NCI-H2171 (cell line): ENCODE results near the gene KLHDC10.
"Not testable (repeated sequence)": the region's sequence is repeated elsewhere in the genome, so short reads cannot be mapped to it uniquely, and the experiment has no call there.

Source experiments
- DNase-seq: peaks from one replicate; lab custom pipeline; 2025; lab: John Stamatoyannopoulos, UW

The KLHDC10 gene

DNA sequence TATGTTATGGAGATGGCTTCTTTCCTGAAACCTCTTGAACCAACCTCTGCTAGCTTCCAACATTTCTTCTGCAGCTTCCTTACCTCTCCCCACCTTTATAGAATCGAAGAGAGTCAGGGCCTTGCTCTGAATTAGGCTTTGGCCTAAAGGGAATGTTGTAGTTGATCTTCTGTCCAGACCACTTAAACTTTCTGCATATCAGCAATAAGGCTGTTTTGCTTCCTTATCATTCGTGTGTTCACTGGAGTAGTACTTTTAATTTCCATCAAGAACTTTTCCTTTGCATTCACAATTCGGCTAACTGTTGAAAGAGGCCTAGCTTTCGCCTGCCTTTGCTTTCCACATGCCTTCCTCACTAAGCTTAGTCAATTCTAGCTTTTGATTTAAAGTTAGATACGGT lies 48.0 kb downstream of the KLHDC10 start:
- no peak for DNase-seq

DNA sequence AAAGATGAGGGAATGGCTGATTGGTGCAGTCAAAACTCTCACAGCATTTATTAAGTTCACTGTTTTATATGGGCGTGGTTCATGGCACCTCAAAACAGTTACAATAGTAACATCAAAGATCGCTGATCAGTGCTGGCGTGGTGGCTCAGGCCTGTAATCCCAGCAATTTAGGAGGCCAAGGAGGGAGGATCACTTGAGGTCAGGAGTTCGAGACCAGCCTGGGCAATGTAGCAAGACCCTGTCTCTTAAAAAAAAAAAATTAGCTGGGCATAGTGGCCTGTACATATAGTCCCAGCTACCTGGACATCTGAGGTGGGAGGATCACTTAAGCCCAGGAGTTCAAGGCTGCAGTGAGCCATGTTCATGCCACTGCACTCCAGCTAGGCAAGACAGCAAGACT lies 48.5 kb downstream of the KLHDC10 start:
- DNase-seq: no peak

DNA sequence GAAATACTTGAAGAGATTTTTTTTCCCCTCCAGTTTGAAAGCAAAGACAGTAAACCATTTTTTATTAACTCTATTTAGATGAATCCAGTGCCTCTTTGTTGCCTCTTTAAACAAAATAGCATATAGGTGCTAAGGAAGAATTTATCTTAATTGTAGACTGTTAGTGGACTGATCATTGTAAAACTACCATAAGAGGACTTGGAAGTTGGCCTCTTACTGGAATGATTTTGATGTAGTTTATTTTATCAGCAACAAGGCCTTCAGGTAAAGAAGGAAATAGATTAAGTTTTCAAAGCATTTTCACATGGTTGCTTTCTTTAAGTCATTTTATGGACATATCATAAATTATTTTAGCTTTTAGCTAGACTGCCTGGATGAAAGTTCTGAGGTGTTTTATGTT lies 53.2 kb downstream of the KLHDC10 start:
- no peak for DNase-seq

DNA sequence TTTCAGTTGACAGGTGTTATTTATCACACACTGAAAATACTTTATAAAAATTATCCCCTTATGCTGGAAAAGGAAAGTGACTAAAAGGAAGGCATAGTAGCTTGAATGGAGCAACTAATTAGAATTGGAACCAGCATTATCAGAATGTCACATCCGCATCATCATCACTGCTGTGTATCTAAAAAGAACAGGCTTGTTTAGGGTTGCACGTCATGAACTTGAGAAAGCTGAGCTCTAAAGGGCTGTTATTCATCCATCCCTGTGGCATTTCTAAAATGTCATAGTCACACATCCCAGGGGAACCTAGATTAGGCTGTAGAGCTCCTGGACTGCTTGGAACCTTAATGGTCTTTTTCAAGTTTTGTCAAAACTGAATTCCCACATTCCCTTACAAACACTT lies 54.4 kb downstream of the KLHDC10 start:
- no peak for DNase-seq

DNA sequence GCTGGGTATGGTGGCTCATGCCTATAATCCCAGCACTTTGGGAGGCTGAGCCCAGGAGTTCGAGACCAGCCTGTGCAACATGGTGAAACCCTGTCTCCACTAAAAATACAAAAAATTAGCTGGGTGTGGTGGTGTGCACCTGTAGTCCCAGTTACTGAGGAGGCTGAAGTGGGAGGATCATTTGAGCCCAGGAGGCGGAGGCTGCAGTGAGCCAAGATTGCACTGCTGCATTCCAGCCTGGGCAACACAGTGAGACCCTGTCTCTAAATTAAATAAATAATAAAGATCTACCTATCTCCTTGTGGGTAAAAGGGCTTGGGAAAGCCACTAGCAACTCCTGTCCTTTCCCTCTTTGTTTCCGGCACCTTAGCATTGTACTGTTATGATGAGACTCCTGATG lies 56.5 kb downstream of the KLHDC10 start:
- DNase-seq: not testable (repeated sequence)

DNA sequence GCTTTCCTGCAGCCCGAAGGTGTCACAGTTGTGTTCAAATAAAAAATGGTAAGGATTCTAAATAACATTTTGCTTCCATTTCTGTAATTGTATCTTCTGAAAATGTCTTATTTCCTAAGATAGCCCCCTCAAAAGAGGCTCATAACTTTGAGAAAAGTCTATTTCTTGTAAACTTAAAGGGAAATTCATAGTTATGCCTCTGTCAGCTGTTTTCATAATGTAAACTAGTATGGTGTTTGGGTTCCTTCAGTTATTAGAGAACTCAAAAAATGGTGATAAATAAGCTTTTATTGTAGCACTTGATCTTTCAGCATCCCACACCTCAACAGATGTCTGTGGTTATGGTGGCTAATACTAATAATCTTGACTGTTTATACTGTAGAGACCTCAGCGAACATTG lies 57.1 kb downstream of the KLHDC10 start:
- no peak for DNase-seq

DNA sequence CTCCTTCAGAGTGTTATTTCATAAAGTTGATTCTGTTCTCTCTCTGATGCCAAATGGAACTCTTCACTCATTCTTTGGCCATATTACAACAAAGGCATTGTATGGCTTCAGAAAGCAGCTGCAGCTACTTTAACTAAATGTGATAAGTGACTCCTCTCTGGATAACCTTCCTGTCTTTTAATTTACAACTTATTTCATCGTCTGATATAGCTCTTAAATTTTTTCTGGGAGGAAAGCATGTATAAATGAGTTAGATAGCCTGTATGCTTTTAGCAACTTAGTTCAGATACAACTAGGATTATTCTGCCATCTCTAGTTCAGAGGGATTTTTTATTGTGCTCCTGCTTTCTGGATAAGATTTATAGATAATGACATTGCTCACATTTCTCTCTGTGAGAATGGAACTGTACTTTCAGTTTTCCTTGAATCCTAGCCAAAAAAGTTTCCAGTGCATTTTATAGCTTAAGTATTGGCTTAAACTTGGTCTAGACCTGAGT lies 57.5 kb downstream of the KLHDC10 start:
- DNase-seq: no peak

DNA sequence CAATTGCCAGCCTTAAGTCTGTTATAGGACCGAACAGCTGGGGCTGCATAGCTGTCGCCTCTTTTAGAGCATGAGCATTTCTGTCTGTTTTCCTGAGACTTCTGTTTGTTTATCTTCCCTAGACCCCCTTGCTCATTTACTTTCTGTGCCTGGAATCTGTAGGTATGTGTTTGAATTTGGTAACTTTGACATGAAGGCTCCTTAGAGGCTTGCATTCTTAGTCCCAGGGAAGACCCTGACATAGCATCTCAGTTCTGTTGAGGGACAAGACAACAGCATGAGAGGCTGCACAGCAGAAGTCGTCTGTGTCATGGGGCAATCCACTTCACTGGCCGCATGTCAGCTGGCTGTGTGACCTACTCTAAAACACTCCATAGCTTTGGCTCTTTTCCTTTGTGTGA lies 58.7 kb downstream of the KLHDC10 start:
- no peak for DNase-seq

DNA sequence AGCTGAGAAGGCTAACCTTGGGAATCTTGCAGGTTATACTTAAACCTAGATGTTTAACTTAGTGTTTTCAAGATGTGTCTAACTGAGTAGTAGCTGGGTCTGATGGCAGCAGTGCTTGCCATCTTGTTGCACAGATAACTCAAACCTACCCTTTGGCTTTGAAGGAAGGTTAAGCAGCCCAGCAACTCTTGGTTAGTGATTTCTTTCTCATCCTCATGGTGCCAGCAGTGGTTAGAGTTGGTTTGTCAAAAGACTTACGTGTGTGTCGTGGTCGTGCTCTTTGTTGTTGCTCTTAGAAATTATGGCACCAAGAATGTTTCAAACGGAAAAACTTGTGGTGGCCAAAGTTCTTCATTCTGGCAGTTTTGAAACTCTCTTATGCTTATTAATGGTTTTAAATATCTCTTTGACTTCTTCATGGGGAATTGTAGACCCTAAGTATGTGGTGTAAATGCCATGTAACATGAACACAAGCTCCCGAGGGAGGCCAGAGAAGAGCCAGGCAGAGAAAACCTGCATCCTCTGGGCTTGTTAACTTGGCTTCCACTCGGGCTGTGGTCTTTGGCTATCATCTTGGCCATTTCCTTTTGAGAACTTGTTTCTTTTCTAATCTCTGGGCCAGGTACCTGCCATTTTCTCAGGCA lies 61.0 kb downstream of the KLHDC10 start:
- peak; percentile 43 for DNase-seq

DNA sequence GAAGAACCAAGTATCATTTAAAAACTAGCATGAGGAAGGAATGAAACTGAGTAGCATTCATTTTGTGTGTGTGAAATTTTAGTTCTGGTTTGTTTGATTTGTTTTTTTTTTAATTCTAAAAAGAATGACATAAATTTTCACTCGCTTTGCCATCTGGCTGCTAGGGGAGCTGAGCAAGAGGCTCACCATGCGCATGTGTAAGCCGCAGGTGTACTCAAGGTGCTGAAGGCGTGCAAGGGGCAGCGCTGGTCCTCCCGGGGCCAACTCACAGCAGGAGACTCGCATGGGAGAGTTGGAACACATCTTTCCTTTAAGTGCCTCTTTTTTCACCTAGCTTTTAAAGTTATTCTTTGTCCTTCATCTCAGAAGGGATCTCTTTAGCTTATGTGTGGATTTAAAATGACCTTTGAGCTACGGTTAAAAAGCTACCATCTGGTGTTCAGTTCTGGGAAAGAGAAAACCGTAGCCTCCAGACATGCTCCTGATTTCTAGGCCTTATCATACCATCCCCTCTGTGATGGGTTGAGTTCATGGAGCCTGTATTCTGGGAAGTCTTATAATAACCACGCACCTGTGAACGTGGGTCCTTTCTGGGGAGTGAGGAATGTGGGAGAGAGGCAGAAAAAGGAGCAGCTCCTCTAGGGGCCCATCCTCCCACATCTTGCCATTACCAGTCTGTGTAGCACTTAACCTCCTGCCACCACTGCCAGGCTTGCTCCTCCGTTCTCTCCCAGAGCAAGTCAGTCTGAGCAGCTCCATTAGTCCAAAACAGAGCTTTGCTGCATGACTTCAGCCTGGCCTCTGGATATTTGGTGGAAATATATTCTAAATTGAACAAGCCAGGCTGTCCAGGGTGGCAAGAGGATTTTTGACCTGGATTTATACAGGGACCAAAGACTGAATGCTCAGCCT lies 61.9 kb downstream of the KLHDC10 start:
- peak; percentile 59 for DNase-seq

DNA sequence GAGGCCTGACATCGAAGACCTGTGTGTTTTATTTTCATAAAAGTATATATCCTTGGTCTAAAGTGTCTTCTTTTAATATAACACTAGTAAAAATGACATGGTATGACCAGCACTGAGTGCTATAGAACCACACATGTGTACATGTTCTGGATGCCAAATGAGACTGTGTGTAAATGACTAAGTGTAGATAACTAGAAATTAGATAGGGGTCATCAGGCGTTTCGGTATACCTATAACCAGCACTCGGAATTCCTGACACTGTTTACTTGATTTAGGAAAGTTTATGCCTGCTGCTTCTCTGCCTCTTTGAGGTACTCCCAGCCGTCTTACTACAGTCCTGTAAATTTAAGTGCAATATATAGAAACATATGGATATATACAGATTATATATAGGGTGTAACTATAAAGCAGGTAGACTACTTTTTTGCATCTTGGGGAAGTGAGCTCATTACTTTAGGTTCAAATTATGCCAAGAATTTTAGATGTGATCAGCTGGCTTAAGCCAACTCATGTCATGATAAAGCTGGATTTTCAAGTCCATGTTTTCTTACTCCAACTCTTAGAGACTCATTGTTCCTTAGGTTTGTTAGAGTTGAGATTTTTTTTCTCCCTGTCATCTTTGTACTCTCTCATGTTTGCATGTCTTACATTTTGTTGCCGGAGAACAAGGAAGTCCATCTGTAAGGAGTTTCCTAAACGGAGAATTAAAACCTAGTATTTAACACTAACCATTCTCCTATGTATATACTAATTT lies 62.9 kb downstream of the KLHDC10 start:
- DNase-seq: no peak

DNA sequence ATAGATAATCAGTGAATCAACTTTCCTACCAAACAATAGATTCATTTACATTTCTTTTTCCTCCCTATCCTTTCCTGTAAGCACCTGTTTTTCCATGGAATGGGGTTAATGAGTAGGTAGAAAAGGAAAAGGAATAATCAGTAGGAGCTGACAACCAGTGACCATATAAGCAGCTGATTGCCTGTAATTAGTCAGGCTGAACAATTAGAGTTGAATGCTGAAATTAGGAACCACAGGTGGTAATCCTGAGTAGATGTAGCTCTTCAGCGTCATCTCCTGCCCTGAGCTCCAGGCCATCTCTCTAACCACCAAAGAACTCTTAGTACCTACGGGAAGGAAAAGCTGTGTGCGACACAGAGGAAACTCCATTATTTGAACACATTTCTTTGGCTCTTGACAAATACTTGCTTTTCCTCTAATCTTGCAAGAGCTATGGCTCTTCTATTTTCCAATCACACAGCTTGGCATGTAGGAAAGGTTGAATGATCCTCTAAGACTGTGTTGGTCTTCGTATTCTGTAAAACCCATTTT lies 63.8 kb downstream of the KLHDC10 start:
- no peak for DNase-seq

DNA sequence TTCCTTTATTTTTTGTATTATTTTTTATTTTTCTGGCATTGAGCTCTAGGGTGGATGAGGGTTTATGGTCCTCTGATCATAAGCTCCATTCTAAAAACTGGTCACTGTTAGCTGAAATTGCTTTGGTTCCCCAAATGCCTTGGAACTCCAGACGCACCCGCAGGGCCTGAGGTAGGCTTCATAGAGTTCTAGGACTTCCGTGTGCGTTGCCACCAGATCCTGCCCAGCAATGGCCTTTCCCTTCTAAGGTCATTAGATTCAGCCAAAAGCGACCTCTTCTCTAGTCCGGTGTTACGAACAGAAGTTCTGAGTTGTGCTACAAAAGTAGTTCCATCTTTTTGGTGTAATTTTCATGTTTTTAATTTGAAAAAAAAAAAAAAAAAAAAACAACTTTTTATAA lies 64.4 kb downstream of the KLHDC10 start:
- DNase-seq: no peak

DNA sequence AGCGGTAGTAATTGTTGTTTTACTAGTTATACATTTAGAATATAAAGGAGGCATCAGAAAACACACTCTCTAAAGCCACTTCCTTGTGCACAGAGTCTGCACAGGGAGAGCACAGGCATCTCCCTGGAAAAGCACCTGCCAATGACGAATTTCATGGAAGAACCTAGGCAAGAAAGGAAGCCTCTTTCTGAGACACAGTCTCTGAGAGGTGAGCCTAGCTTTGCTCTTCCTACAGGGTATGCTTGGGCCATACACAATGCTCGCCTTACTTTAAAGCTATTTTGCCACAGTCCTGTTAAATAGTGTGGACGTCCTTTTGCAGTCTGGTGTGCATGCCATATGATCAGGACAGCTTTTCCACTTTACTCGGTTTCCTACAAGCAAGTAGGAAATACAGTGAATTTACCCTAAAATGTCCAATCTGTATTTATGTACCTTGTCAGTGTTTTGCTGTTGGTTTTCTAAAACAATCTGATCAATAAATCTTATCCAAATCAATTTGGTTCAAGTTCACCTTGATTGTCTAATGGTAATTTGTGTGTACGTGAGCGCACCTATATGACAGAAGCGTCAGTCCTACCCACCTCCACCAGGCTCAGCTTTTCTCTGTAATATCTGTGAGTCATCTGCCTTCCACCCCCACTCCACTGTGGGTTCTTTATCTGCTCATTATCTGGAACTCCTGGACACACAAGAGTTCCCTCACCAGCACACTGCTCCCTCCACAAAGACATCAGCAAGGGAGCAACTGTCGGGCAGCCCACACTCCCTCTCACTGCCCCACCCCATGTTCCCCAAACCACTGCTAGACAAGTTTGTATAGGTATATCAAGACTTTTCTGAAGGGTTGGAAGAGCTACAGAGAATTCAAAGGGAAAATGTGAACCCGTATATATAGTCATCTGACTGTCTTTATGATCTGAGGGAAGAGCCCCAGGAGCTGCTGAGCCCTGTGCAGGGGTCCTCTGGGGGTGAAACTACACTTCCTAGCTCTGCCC lies 65.2 kb downstream of the KLHDC10 start:
- DNase-seq: no peak

DNA sequence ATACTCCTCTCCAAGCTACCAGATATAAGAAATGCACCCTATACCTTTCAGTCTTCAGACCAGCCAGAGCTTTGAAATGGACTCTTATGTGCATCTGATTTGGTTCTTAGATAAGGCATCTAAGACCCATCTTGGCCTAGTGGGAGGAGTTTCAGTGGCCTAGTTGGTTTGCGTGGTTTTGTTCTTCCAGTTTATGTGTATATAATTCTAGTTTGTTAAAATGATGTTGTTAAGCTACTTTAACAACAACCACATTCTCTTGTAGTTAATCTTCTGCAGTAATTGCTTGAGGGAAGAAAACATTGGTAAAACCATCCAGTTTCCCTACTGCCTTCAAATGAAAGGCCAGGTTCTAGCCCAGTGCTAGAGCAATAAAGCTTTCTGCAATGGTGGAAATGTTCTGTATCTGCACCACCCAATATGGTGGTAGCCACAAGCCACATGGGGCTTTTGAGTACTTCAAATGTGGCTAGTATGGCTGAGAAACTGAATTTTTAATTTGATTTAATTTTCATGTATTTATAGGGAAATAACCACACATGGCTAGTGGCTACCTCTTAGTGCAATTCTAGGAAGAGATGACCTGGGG lies 66.3 kb downstream of the KLHDC10 start:
- DNase-seq: no peak

DNA sequence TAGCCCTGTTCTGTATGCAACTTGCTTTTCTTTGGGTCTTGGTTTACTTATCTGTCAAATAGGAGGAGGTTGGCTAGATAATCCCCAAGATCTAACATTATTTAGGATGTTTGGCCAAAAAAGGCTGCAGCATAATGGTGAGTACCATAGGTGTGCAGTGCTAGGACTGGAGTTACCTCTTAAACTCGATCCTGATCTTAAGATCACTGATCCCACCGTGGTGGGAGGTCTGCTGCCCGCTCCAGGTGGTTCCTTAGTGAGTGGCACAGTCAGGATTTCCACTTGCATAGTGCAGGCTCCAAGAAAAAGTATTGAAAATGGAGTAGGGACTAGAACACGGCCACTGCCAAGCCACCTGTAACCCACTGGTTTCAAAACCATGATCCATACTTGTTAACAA lies 66.9 kb downstream of the KLHDC10 start:
- no peak for DNase-seq

DNA sequence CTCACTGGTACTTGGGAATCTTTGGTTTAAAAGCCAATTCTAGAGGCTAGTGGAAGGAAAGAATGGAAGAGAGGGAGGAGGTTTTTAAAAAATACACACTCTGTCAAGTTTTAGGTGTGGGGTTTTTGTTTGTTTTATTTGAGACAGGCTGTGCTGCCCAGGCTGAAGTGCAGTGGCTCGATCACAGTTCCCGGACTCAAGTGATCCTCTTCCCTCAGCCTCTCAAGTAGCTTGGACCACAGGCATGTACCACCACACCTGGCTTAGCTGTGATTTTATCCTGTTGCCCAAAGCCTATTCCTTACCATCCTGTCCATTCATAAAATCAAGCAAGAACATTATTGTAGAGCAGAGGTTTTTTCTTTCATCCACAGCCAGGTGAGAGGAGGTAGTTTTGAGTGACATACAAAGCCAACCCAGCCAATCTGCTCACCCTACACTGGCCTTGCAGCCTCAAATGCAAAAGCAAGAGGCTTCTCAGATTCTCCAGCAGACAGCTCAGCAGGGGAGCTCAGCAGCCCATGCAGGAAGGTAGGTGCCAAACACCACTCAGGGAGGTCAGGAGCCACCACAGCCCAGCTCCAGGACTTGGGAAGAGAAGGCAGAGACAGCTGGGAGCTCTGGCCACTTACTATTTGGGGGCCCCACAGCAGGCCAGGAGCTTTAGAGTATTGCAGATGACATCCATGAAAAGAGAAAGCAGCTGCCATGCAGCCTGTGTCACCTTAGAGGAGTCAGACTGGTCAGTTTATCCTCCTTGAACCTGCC lies 69.0 kb downstream of the KLHDC10 start:
- DNase-seq: no peak

DNA sequence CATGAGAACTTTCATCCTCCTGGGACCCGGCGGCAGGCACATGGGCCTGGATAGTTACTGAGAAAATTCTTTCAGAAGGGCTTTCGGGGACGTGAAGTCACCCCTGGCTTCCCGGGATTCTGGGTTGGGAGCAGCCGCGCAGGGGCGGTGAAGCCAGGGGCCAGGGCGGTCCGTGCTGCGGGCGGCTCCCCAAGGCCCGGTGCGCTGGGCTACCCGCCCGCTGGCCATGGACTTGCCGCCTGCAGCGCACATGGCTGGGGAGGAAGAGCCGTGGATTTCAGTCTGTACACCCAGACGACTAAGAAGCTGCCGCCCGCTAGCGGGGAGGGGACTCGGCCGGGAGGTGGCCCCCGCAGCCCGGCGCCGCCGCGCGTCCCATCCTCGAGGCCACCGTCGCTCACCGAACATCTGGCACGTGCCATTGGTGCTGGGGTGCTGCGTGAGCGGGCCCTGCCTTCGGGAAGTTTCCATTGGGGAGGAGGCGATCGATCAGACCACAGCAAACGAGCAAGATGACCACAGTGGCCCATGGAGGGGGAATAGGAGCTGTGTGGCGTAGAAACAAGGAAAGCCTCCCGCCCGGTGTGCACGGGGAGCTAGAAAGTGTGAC lies 70.3 kb downstream of the KLHDC10 start:
- DNase-seq: no peak

DNA sequence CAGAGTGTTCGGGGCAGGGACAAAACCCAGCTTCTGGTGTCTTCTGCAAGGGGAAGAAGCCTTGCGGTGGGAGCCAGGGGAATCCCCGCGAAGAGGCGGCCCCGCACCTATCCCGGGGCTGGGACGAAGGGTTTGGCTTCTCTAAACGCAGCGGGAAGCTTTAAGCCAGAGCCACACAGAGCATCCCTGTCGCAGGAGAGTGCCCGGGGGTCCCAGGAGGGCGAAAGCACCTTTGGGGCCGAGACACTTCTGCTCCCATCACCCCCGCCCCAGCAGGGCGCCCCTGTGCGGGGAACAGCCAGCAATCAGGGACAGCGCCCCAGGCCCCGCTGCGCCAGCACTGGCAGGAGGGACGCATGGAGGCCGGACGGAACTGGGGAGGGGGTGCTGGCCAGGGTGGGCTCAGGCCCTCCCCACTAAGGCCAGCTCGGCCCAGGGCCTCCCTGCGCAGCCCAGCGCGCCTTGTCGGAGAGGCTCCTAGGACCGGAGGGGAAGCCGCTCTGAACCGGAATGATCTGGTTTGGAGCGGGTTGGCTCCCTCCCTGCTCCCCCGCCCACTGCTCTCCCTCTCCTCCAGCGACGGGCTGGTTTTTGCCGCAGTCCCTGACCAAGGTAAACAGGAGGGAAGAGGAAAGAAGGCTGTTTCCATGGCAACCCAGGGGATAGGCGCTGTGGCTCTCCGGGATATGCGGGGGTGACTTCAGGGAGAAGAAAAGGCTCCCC lies 71.0 kb downstream of the KLHDC10 start:
- no peak for DNase-seq
